Measurements from ENCODE around the gene ASB10.

Gene ASB10

GRCh38 chr7:151138153-151138851, 48.7 kb downstream of the ASB10 start:
- peaks cover 47 to 80% of the 10 kb centered on the region in 2 donors for H3K36me3 ChIP-seq (ENCODE audit: control insufficient read depth in 1 of 2, insufficient read depth in 2 of 2, low read length in 2 of 2)
- no peaks in the 10 kb centered on the region for H3K4me1 ChIP-seq (ENCODE audit: control insufficient read depth in 1 of 2, insufficient read depth in 2 of 2, low read length in 2 of 2)
- H3K4me3 ChIP-seq (ENCODE audit: low read depth in 1 of 2, low read length in 2 of 2): no peak overlapping the region
- H3K27me3 ChIP-seq (ENCODE audit: low read depth, low read length): no peaks in the 10 kb centered on the region
- no peaks in the 10 kb centered on the region for H3K9me3 ChIP-seq (ENCODE audit: control insufficient read depth in 1 of 2, low read length in 2 of 2)
- H3K27ac ChIP-seq (ENCODE audit: low read length): no peak overlapping the region

GRCh38 chr7:151137791-151138152, 49.3 kb downstream of the ASB10 start:
- H3K9me3 ChIP-seq (ENCODE audit: control insufficient read depth in 1 of 2, low read length in 2 of 2): no peaks in the 10 kb centered on the region
- no peak overlapping the region for H3K4me3 ChIP-seq (ENCODE audit: low read depth in 1 of 2, low read length in 2 of 2)
- H3K36me3 ChIP-seq (ENCODE audit: control insufficient read depth in 1 of 2, insufficient read depth in 2 of 2, low read length in 2 of 2): peaks cover 44 to 78% of the 10 kb centered on the region in 2 donors
- H3K27ac ChIP-seq (ENCODE audit: low read length): no peak overlapping the region
- no peaks in the 10 kb centered on the region for H3K27me3 ChIP-seq (ENCODE audit: low read depth, low read length)
- no peaks in the 10 kb centered on the region for H3K4me1 ChIP-seq (ENCODE audit: control insufficient read depth in 1 of 2, insufficient read depth in 2 of 2, low read length in 2 of 2)

GRCh38 chr7:151137076-151137675, 49.9 kb downstream of the ASB10 start:
- Histone ChIP-seq H3K27ac (ENCODE audit: low read length) (no peak overlapping the region), H3K4me3 (ENCODE audit: low read depth in 1 of 2, low read length in 2 of 2) (no peak overlapping the region), H3K36me3 (ENCODE audit: control insufficient read depth in 1 of 2, insufficient read depth in 2 of 2, low read length in 2 of 2) (peaks cover 45 to 78% of the 10 kb centered on the region in 2 donors), H3K9me3 (ENCODE audit: control insufficient read depth in 1 of 2, low read length in 2 of 2) (no peaks in the 10 kb centered on the region), H3K27me3 (ENCODE audit: low read depth, low read length) (no peaks in the 10 kb centered on the region), H3K4me1 (ENCODE audit: control insufficient read depth in 1 of 2, insufficient read depth in 2 of 2, low read length in 2 of 2) (peaks cover 0 to 1% of the 10 kb centered on the region in 2 donors)

GRCh38 chr7:151135866-151136843, 50.9 kb downstream of the ASB10 start:
- no peaks in the 10 kb centered on the region for H3K27me3 ChIP-seq (ENCODE audit: low read depth, low read length)
- no peak overlapping the region for H3K27ac ChIP-seq (ENCODE audit: low read length)
- H3K9me3 ChIP-seq (ENCODE audit: control insufficient read depth in 1 of 2, low read length in 2 of 2): no peaks in the 10 kb centered on the region
- H3K4me1 ChIP-seq (ENCODE audit: control insufficient read depth in 1 of 2, insufficient read depth in 2 of 2, low read length in 2 of 2): peaks cover 0 to 3% of the 10 kb centered on the region in 2 donors
- peaks cover 35 to 74% of the 10 kb centered on the region in 2 donors for H3K36me3 ChIP-seq (ENCODE audit: control insufficient read depth in 1 of 2, insufficient read depth in 2 of 2, low read length in 2 of 2)
- no peak overlapping the region for H3K4me3 ChIP-seq (ENCODE audit: low read depth in 1 of 2, low read length in 2 of 2)

GRCh38 chr7:151135525-151135845, 51.6 kb downstream of the ASB10 start:
- H3K4me3 ChIP-seq (ENCODE audit: low read depth in 1 of 2, low read length in 2 of 2): no peak overlapping the region
- peaks cover 28 to 70% of the 10 kb centered on the region in 2 donors for H3K36me3 ChIP-seq (ENCODE audit: control insufficient read depth in 1 of 2, insufficient read depth in 2 of 2, low read length in 2 of 2)
- no peak overlapping the region for H3K27ac ChIP-seq (ENCODE audit: low read length)
- H3K9me3 ChIP-seq (ENCODE audit: control insufficient read depth in 1 of 2, low read length in 2 of 2): no peaks in the 10 kb centered on the region
- peaks cover 0 to 3% of the 10 kb centered on the region in 2 donors for H3K4me1 ChIP-seq (ENCODE audit: control insufficient read depth in 1 of 2, insufficient read depth in 2 of 2, low read length in 2 of 2)
- no peaks in the 10 kb centered on the region for H3K27me3 ChIP-seq (ENCODE audit: low read depth, low read length)

GRCh38 chr7:151134743-151135524, 52.1 kb downstream of the ASB10 start:
- peaks cover 23 to 74% of the 10 kb centered on the region in 2 donors for H3K36me3 ChIP-seq (ENCODE audit: control insufficient read depth in 1 of 2, insufficient read depth in 2 of 2, low read length in 2 of 2)
- no peaks in the 10 kb centered on the region for H3K9me3 ChIP-seq (ENCODE audit: control insufficient read depth in 1 of 2, low read length in 2 of 2)
- peaks cover 0 to 3% of the 10 kb centered on the region in 2 donors for H3K4me1 ChIP-seq (ENCODE audit: control insufficient read depth in 1 of 2, insufficient read depth in 2 of 2, low read length in 2 of 2)

GRCh38 chr7:151133986-151134742, 52.9 kb downstream of the ASB10 start:
- H3K36me3 ChIP-seq (ENCODE audit: control insufficient read depth in 1 of 2, insufficient read depth in 2 of 2, low read length in 2 of 2): peaks cover 23 to 78% of the 10 kb centered on the region in 2 donors
- H3K9me3 ChIP-seq (ENCODE audit: control insufficient read depth in 1 of 2, low read length in 2 of 2): no peaks in the 10 kb centered on the region
- H3K27ac ChIP-seq (ENCODE audit: low read length): no peak overlapping the region
- H3K4me1 ChIP-seq (ENCODE audit: control insufficient read depth in 1 of 2, insufficient read depth in 2 of 2, low read length in 2 of 2): peaks cover 0 to 3% of the 10 kb centered on the region in 2 donors
- H3K27me3 ChIP-seq (ENCODE audit: low read depth, low read length): no peaks in the 10 kb centered on the region
- no peak overlapping the region for H3K4me3 ChIP-seq (ENCODE audit: low read depth in 1 of 2, low read length in 2 of 2)

More at GRCh38 chr7:151134743-151135524, 52.1 kb downstream of the ASB10 start:
- Histone ChIP-seq H3K27ac (ENCODE audit: low read length) (no peak overlapping the region), H3K27me3 (ENCODE audit: low read depth, low read length) (no peaks in the 10 kb centered on the region), H3K4me3 (ENCODE audit: low read depth in 1 of 2, low read length in 2 of 2) (no peak overlapping the region)

- Histone ChIP-seq H3K36me3 (ENCODE audit: control insufficient read depth in 1 of 2, insufficient read depth in 2 of 2, low read length in 2 of 2) (peaks cover 25 to 85% of the 10 kb centered on the region in 2 donors), H3K4me1 (ENCODE audit: control insufficient read depth in 1 of 2, insufficient read depth in 2 of 2, low read length in 2 of 2) (peaks cover 0 to 3% of the 10 kb centered on the region in 2 donors), H3K27ac (ENCODE audit: low read length) (no peak overlapping the region)
Observed at GRCh38 chr7:151133266-151133985, 53.6 kb downstream of the ASB10 start.

GRCh38 chr7:151132461-151133205, 54.4 kb downstream of the ASB10 start:
- Histone ChIP-seq H3K27ac (ENCODE audit: low read length) (no peak overlapping the region), H3K9me3 (ENCODE audit: control insufficient read depth in 1 of 2, low read length in 2 of 2) (no peaks in the 10 kb centered on the region), H3K4me3 (ENCODE audit: low read depth in 1 of 2, low read length in 2 of 2) (no peak overlapping the region), H3K27me3 (ENCODE audit: low read depth, low read length) (no peaks in the 10 kb centered on the region), H3K36me3 (ENCODE audit: control insufficient read depth in 1 of 2, insufficient read depth in 2 of 2, low read length in 2 of 2) (peaks cover 32 to 87% of the 10 kb centered on the region in 2 donors), H3K4me1 (ENCODE audit: control insufficient read depth in 1 of 2, insufficient read depth in 2 of 2, low read length in 2 of 2) (peaks cover 0 to 3% of the 10 kb centered on the region in 2 donors)

More at GRCh38 chr7:151133266-151133985, 53.6 kb downstream of the ASB10 start:
- Histone ChIP-seq H3K9me3 (ENCODE audit: control insufficient read depth in 1 of 2, low read length in 2 of 2) (no peaks in the 10 kb centered on the region), H3K4me3 (ENCODE audit: low read depth in 1 of 2, low read length in 2 of 2) (no peak overlapping the region), H3K27me3 (ENCODE audit: low read depth, low read length) (no peaks in the 10 kb centered on the region)
